Right lung (tissue), 5 donors: ENCODE measurements around the gene NOXRED1. TPM values are rescaled to one million over a fixed set of nuclear protein-coding genes. Genes with fewer than 3 reads are reported as not detected.
"Not testable (repeated sequence)": the region's sequence is repeated elsewhere in the genome, so short reads cannot be mapped to it uniquely, and the experiment has no call there.

Source experiments
- DNase-seq, 2 donors: peaks; one replicate each; pipeline ENCODE4 v3.0.0-alpha.2; 2013
- polyA plus RNA-seq, 5 donors: library from polyadenylated mRNA; unstranded; fragments of 120-200 nt; gene quantifications; one replicate each; pipeline versions ENCODE4 v1.2.1 to v1.2.3, GENCODE V29; 2013; ENCODE audit warnings: inconsistent platforms in 1 of 5, low replicate concordance in 1 of 5; ENCODE audit not compliant: insufficient read length in 5 of 5, insufficient read depth in 1 of 5

NOXRED1 gene
- polyA plus RNA-seq, 5 donors = 1.5 to 3.0 (median 1.8) TPM

- DNase-seq = not testable (repeated sequence)
These were observed 7.8 kb downstream of the NOXRED1 start for GRCh38 chr14:77415403-77416030.

DNA sequence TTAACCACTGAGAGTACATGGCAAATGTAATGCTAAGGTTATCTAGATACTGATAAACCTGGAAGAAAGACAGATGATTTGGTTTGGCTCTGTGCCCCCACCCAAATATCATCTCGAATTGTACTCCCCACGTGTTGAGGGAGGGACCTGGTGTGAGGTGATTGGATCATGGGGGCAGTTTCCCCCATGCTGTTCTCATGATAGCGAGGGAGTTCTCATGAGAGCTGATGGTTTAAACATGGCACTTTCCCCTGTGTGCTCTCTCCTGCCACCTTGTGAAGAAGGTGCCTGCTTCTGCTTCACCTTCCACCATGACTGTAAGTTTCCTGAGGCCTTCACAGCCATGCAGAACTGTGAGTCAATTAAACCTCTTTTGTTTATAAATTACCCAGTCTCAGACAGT lies 14.2 kb downstream of the NOXRED1 start:
- DNase-seq = no peak

DNA sequence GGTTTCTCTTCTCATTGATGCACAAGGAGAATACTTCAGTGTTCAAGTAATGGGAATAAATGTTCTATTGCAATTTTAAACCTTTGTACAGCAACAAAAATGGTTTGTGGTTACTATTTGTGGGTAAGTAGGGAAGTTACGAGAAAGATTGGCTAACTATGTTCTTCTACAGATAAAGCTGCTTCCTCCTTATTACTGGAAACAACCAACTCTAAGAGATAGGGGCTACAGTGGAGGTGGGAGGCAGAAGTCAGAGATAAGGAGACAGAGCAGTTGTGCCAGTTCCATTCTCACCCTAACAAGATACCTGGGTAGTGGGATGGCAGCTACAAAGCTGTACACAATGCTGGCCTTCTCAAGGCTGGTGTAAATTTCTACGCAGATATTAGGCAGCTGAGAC lies 16.2 kb downstream of the NOXRED1 start:
- DNase-seq = no peak

DNA sequence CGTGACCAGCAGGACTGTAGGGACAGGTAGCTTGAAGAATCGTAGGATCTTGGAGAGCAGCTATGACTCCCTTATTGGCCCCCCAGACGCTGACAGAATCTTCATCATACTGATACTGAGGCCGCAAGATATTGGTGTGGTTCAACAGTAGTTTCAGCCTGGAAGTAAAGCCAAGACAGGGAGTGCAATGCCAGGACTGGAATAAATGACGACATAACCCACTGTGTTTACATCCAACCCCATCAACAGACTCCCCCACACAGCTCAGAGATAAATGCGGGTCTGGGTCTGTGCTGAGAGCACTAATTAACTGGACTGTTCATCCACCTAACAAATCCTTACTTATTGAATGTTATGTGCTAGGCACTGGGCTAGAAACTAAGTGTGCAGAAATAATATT lies 16.6 kb downstream of the NOXRED1 start:
- DNase-seq = peak in 1 of 2 donors; percentile 6

DNA sequence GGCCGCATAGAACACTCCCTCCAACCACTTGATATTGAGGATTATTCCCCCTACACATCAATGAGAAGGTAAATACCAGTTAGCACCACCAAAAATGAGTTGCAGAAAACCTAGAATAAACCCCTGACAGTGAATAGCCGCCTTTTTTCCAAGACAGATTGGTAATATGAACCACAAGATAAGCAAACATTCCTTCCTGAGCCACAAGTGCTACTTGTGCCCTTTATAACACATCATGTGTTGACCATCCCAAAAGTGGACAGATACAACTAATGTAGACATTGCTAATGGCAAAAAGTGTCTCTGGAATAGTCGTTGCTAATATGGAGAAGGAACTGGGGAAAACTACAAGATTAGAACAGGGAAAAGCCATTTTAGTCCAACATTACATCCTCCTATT lies 17.2 kb downstream of the NOXRED1 start:
- DNase-seq = no peak

GRCh38 chr14:77403768-77404167 lies 19.6 kb downstream of the NOXRED1 start:
- DNase-seq = no peak

DNA sequence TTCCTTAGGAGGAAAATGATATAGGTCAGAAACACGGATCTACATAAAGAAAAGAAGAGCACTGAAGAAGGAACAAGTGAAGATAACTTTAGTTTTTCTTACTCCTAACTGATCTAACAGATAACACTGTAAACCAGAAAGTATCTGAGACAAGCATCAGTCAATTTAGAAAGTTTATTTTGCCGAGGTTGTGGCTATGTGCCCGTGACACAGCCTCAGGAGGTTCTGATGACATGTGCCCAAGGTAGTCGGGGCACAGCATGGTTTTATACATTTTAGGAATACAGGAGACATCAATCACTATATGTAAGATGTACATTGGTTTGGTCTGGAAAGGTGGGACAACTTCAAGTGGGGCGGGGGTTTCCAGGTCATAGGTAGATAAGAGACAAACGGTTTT lies 23.1 kb downstream of the NOXRED1 start:
- DNase-seq = no peak

DNA sequence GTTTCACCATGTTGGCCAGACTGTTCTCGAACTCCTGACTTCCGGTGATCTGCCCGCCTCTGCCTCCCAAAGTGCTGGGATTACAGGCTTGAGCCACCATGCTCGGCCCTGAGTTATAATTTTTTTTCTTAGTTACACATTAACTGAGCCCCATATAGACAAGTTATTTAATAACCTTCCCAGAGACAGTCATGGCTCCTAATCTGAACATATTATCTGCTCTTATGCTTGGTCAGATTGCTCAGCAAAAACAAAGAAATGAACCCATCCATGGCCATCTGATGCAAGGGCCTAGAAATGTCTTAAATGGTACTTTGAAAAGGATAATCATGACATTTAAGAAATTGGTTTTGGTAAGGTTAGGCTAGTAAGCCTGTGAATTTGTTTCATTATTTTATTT lies 33.1 kb downstream of the NOXRED1 start:
- no peak for DNase-seq

DNA sequence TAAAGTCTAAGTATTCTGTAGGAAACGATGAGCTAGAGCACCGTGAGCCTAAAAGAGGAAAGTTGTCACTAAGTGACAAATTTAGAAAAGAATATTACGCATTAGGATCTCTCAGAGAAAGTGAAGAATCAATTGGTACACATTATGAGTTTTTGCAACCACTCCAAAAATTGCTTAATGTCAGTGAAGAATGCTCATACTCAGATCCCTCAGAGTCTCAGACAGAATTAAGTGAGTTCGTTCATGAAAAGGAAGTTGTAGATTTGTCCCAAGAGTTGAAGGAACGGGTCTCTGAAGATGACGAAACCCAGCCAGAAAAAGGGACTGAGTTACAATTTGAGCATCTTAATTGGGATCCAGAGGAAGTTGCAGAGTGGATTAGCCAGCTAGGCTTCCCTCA lies 44.6 kb downstream of the NOXRED1 start:
- no peak for DNase-seq

- no peak for DNase-seq
These were observed 45.9 kb downstream of the NOXRED1 start for GRCh38 chr14:77377502-77377844.

DNA sequence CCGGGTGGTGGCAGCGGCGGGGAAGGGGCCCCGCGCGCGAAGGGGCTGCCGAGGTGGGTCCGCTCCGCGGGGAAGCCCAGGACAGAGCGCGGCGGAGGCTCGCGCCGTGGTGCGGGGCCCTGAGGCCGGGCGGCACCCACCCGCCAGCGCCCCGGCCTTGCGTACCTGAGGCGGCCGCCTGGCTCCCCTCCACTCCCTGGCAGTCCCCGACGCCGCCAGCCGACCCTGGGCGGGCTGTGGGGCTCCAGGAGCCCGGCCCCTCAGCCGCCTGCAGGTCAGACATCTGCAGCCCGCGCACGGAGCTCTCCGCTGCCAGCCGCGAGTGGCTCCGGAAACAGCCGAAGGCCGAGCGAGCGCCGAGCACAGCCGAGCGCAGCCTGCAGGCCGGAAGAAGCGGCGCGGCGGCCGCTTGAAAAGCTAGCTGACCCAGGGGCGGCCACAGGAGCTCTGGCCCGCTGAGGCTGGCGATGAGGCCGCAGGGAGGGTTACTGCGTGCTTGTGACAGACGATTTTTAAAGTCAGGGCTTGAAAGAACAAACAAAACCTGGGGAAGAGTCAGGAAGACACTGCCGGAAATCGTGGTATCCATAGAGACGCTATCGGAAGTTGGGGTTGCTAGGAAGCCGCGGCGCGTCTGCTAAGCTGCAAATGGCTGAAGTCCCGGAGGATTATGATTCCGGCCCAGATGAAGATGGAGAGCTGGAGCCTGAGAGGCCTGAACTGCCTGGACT lies 46.4 kb downstream of the NOXRED1 start, which contains the start of the genes SAMD15 and TMED8:
SAMD15 (plus strand) TSS at position 609 of the 731 bp plus-strand sequence; CDS start at position 649, 40 bp downstream.
TMED8 (minus strand) TSS at position 324 of the 731 bp plus-strand sequence; CDS start at position 283, 41 bp downstream.
- peak; percentile 86 to 88 for DNase-seq

DNA sequence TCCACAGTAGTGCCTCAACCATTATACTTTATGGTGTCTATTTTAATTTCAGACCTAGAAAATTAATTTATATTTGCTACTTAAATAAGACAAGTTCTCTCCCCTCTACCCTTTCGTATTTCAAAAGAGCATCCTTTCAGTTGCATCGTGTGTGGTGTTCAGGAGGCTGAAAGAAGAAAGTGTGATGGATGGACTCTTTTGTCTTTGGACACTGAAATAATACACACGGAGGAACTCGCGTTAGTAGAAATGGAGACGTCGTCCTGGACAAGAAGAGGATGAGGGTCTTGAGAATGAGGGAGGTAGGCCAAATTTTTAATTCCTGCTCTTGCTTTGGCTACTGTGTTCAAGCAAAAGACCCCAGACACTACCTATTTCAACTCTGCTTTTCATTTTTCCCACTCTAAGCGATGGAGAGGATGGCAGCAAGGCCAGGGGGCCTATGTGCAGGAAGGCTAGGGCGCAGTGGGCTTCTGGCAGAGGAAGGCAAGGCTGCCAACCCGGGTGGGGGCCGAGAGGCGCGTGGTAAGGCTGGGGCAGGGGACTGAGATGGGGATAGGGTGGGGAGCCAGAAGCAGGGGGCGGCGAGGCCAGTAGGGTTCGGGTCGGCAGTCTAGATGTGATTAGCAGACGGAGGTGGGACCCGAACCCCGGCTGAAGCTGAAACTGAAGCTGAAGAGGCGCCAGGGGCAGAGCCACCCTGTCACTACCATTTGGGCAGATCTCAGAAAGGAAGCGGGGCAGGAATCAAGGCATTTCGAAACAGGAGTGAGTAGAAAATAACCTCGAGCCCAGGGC lies 47.2 kb downstream of the NOXRED1 start:
- DNase-seq = peak; percentile 1 to 30

GRCh38 chr14:77375164-77375950 lies 48.0 kb downstream of the NOXRED1 start:
- no peak for DNase-seq

- no peak for DNase-seq
These were observed 51.0 kb downstream of the NOXRED1 start for GRCh38 chr14:77372304-77372841.

DNA sequence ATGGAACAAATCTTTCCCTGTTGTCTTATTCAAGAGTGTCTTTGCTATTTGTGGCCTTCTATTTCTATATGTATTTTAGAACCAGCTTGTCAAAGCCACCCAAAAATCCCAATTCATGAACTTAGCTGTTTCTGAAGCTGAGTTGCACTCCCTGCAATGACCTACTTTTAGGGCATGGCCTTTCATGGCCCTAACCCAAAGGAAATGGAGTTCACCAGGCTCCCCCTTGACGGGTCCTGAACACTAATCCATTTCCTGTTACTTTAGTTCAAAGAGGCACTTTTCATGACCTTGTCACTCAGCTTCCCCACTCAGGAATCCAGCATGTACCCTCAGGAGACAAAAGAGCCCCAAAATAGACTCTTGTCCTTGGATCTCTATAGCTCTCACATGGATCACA lies 54.0 kb downstream of the NOXRED1 start:
- no peak for DNase-seq

- no peak for DNase-seq
These were observed 59.2 kb downstream of the NOXRED1 start for GRCh38 chr14:77364146-77364545.

DNA sequence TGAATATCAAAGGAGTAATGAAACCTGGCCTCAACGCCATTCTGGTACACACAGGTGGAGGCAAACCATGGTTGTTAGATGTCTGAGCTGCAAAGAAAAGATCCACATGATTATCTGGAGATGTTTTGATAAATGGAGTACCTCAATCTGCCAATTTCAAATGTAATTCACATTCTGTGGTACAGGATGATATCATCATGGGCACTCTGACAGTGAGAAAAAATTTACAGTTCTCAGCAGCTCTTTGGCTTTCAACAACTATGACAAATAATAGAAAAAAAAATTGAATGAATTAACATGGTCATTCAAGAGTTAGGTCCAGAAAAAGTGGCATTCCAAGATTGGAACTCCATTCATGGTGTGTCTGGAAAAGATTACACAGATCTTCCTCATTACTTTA lies 63.7 kb downstream of the NOXRED1 start:
- DNase-seq = no peak

- DNase-seq = no peak
These were observed 66.4 kb downstream of the NOXRED1 start for GRCh38 chr14:77356899-77357298.

DNA sequence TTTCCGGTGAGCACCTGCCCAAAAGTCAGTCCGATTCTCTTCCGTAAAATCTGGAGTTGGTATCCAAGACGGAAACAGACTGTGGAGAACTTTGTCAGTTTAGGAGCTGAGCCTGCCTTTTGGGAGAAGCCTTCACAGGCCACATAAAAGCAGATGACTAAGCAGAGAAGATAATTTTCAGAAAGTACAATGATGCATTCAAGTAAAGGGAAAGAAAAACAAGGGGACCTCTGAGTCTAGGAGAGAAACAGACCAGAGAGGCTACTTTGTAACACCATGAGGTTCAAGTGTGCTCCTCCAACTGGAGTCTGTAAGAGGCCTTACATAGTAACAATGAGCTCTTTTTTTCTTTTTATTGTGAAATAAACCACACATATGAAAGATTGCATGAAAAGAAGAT lies 67.5 kb downstream of the NOXRED1 start:
- DNase-seq = no peak

DNA sequence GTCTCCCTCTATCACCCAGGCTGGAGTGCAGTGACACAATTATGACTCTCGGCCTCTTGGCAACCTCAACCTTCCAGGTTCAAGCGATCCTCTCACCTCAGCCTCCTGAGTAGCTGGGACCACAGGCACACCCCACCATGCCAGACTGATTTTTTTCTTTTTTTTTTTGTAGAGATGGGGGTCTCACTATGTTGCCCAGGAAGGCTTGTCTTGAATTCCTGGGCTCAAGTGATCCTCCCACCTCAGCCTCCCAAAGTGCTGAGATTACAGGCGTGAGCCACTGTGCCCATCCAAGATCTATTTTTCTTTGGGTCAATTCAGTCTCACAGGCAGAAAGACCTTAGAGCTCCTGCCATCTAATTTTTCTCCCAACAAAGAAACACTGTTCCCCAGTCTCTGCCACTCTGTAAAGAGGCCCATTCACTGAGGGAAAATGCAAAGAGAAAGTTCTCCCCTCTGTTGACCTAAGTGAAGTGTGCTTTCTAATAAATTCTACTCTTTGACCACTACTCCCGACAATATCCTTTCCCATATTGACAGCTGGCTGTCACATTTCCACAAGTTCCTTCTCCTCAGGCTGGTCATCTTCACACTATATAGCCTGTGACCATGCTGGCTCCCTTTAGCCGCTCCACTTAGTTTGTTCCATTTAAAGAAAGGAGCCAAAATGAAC lies 69.7 kb downstream of the NOXRED1 start:
- DNase-seq = no peak

GRCh38 chr14:77347751-77348150 lies 75.6 kb downstream of the NOXRED1 start:
- no peak for DNase-seq
